Panc1 (cell line): ENCODE results near the gene XXYLT1.

ENCODE experiments used
- POLR2AphosphoS5 ChIP-seq: IDR thresholded peaks from 2 replicates; pipeline ENCODE4 v1.6.1; 2012; ENCODE audit warnings: mild to moderate bottlenecking, low read depth, low read length, moderate library complexity
- TF ChIP-seq, protein P1 (sequence below): fragments of 450-650 bp; IDR thresholded peaks from 2 replicates; pipeline ENCODE4 v1.5.1; 2017; ENCODE audit warnings: mild to moderate bottlenecking

DNA sequence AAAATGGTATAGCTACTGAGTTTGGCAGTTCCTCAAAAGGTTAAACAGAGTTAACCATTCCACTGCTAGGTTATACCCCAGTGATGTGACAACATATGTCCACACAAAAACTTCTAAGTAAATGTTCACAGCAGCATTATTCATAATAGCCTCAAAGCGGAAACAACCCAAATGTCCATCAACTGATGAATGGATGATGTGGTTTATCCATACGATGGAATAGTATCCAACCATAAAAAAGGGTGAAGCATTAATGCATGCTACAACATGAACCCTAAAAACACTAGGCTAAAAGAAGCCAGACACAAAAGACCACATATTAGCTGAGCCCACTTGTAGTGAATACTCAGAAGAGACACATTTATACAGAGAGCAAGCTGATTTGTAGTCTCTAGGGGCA, 9.0 kb downstream of the XXYLT1 start:
- no peak for TF ChIP-seq POLR2AphosphoS5
- TF ChIP-seq, protein P1, sequence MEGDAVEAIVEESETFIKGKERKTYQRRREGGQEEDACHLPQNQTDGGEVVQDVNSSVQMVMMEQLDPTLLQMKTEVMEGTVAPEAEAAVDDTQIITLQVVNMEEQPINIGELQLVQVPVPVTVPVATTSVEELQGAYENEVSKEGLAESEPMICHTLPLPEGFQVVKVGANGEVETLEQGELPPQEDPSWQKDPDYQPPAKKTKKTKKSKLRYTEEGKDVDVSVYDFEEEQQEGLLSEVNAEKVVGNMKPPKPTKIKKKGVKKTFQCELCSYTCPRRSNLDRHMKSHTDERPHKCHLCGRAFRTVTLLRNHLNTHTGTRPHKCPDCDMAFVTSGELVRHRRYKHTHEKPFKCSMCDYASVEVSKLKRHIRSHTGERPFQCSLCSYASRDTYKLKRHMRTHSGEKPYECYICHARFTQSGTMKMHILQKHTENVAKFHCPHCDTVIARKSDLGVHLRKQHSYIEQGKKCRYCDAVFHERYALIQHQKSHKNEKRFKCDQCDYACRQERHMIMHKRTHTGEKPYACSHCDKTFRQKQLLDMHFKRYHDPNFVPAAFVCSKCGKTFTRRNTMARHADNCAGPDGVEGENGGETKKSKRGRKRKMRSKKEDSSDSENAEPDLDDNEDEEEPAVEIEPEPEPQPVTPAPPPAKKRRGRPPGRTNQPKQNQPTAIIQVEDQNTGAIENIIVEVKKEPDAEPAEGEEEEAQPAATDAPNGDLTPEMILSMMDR: no peak
